Upper lobe of left lung (tissue), 4 donors: ENCODE measurements around the gene MAP1B.

Experiments used
- CTCF ChIP-seq, 6 experiments: fragments of 450-650 bp in 4 of 6; fragments of 200-600 bp in 2 of 6; sonication (generic) in 2 of 6; IDR thresholded peaks; one replicate each; pipeline ENCODE4 v1.5.1; 2016 to 2019; ENCODE audit warnings: antibody characterized with exemption in 6 of 6
- EP300 ChIP-seq, 4 donors: sonication (generic); formaldehyde crosslinking; IDR thresholded peaks; one replicate each; pipeline ENCODE4 v1.5.1; 2017; ENCODE audit warnings: antibody characterized with exemption in 4 of 4, control low read depth in 2 of 4
- POLR2A ChIP-seq, 4 donors: fragments of 450-650 bp; IDR thresholded peaks; one replicate each; pipeline ENCODE4 v1.5.1; 2016 to 2017; ENCODE audit warnings: antibody characterized with exemption in 4 of 4, mild to moderate bottlenecking in 2 of 4
- POLR2AphosphoS5 ChIP-seq, 2 donors: sonication (generic); formaldehyde crosslinking; IDR thresholded peaks; one replicate each; pipeline ENCODE4 v1.5.1; 2017; ENCODE audit warnings: antibody characterized with exemption in 2 of 2

- TF ChIP-seq CTCF (IDR thresholded peaks at IDR 0.05): no peak
- TF ChIP-seq POLR2A (IDR thresholded peaks at IDR 0.05): no peak
- TF ChIP-seq POLR2AphosphoS5 (IDR thresholded peaks at IDR 0.05): no peak
- no peak for TF ChIP-seq EP300 (IDR thresholded peaks at IDR 0.05)
Observed at GRCh38 chr5:72151169-72151568, 43.9 kb downstream of the MAP1B start.
